ENCODE data around the gene RARG.
"Not testable (repeated sequence)": the region's sequence is repeated elsewhere in the genome, so short reads cannot be mapped to it uniquely, and the experiment has no call there.

Gene RARG

GRCh38 chr12:53190108-53190729 lies 41.8 kb downstream of the RARG start:
- peak; percentile 23 for DNase-seq

GRCh38 chr12:53187145-53187899 lies 44.7 kb downstream of the RARG start:
- no peak for DNase-seq

- DNase-seq = no peak
Observed at GRCh38 chr12:53186745-53187144, 45.3 kb downstream of the RARG start.

- DNase-seq = no peak
Observed at GRCh38 chr12:53185582-53186153, 46.3 kb downstream of the RARG start.

- DNase-seq = no peak
Observed at GRCh38 chr12:53184828-53185227, 47.2 kb downstream of the RARG start.

- no peak for DNase-seq
Observed at GRCh38 chr12:53182903-53183302, 49.1 kb downstream of the RARG start.

GRCh38 chr12:53181935-53182334 lies 50.1 kb downstream of the RARG start:
- DNase-seq = no peak

- DNase-seq = peak; percentile 90
Observed at GRCh38 chr12:53180931-53181645, 50.9 kb downstream of the RARG start.

GRCh38 chr12:53180220-53180930 lies 51.6 kb downstream of the RARG start, which contains the start of the genes CSAD and ZNF740:
Gene CSAD, minus strand, starts transcription at chr12:53180925. Its CDS starts 7,455 bp downstream, at chr12:53173470.
Gene ZNF740, plus strand, starts transcription at chr12:53180722. Its CDS starts 1,262 bp downstream, at chr12:53181984.
- DNase-seq = peak; percentile 99

GRCh38 chr12:53179687-53180219 lies 52.3 kb downstream of the RARG start:
- no peak for DNase-seq

- DNase-seq = not testable (repeated sequence)
Observed at GRCh38 chr12:53178803-53179202, 53.2 kb downstream of the RARG start.

GRCh38 chr12:53177447-53177846 lies 54.6 kb downstream of the RARG start:
- DNase-seq = not testable (repeated sequence)

GRCh38 chr12:53176750-53177149 lies 55.3 kb downstream of the RARG start:
- no peak for DNase-seq

- peak; percentile 84 for DNase-seq
Observed at GRCh38 chr12:53174881-53175491, 57.0 kb downstream of the RARG start.

- DNase-seq = no peak
Observed at GRCh38 chr12:53173085-53173715, 58.8 kb downstream of the RARG start.

- DNase-seq = no peak
Observed at GRCh38 chr12:53172352-53172751, 59.7 kb downstream of the RARG start.

- no peak for DNase-seq
Observed at GRCh38 chr12:53171725-53172329, 60.2 kb downstream of the RARG start.

- no peak for DNase-seq
Observed at GRCh38 chr12:53170876-53171724, 60.9 kb downstream of the RARG start.

GRCh38 chr12:53170215-53170614 lies 61.8 kb downstream of the RARG start:
- DNase-seq = no peak

GRCh38 chr12:53169644-53170043 lies 62.4 kb downstream of the RARG start:
- DNase-seq = no peak
